B cell (primary cell): Measurements from ENCODE around the gene TATDN3.

Experiments
- CTCF ChIP-seq: fragments of 200-600 bp; IDR thresholded peaks from one replicate; pipeline ENCODE4 v1.8.0; 2022; ENCODE audit warnings: antibody characterized with exemption, mild to moderate bottlenecking
- EZH2 ChIP-seq: IDR thresholded peaks from 2 replicates; pipeline ENCODE4 v1.6.1; 2012; ENCODE audit warnings: borderline replicate concordance, low read depth, mild to moderate bottlenecking, moderate library complexity, low read length; ENCODE audit not compliant: insufficient read depth, poor library complexity, severe bottlenecking

- TF ChIP-seq CTCF: no peak
- no peak for TF ChIP-seq EZH2
These were observed 426 bp upstream of the TATDN3 start for GRCh38 chr1:212791261-212791675.
